Skeletal muscle cell (primary cell): Measurements from ENCODE around the gene LBH.

Source experiments
- DNase-seq: peaks from one replicate; pipeline ENCODE4 v3.0.0-alpha.2; 2010; ENCODE audit warnings: low read depth
- H3K4me3 ChIP-seq: 2 replicates; pipeline ENCODE4 v1.5.1; 2011; ENCODE audit warnings: low read depth, mild to moderate bottlenecking, control low read depth, low read length, moderate library complexity

LBH gene

GRCh38 chr2:30293303-30293921 is 62.1 kb downstream of the LBH start:
- H3K4me3 ChIP-seq: no peak overlapping the region
- DNase-seq: peak; percentile 84

- no peak for DNase-seq
- no peak overlapping the region for H3K4me3 ChIP-seq
Observed at GRCh38 chr2:30294133-30294532, 62.8 kb downstream of the LBH start.

- DNase-seq: no peak
- H3K4me3 ChIP-seq: no peak overlapping the region
Observed at GRCh38 chr2:30296496-30296895, 65.2 kb downstream of the LBH start.

GRCh38 chr2:30298302-30298701 is 67.0 kb downstream of the LBH start:
- H3K4me3 ChIP-seq: no peak overlapping the region
- DNase-seq: no peak

- no peak for DNase-seq
- no peak overlapping the region for H3K4me3 ChIP-seq
Observed at GRCh38 chr2:30300122-30300455, 68.8 kb downstream of the LBH start.

GRCh38 chr2:30300456-30301221 is 69.3 kb downstream of the LBH start:
- DNase-seq: no peak

GRCh38 chr2:30301551-30301950 is 70.2 kb downstream of the LBH start:
- no peak for DNase-seq
- no peak overlapping the region for H3K4me3 ChIP-seq

More at GRCh38 chr2:30300456-30301221, 69.3 kb downstream of the LBH start:
- H3K4me3 ChIP-seq: no peak overlapping the region

- DNase-seq: no peak
- no peak overlapping the region for H3K4me3 ChIP-seq
Observed at GRCh38 chr2:30302566-30302965, 71.2 kb downstream of the LBH start.

- no peak for DNase-seq
- H3K4me3 ChIP-seq: no peak overlapping the region
Observed at GRCh38 chr2:30303095-30303494, 71.8 kb downstream of the LBH start.

GRCh38 chr2:30305235-30305634 is 73.9 kb downstream of the LBH start:
- no peak overlapping the region for H3K4me3 ChIP-seq
- no peak for DNase-seq

GRCh38 chr2:30306522-30306921 is 75.2 kb downstream of the LBH start:
- no peak for DNase-seq
- no peak overlapping the region for H3K4me3 ChIP-seq

GRCh38 chr2:30308280-30308679 is 76.9 kb downstream of the LBH start:
- DNase-seq: no peak
- no peak overlapping the region for H3K4me3 ChIP-seq
